WTC11 (cell line): ENCODE data around the gene FOXJ3. TPM values are rescaled to one million over a fixed set of nuclear protein-coding genes. Genes with fewer than 3 reads are reported as not detected.
A peak's percentile ranks its signal among the peaks of the same experiment; 100 is the strongest.

ENCODE experiments used
- ATAC-seq: fragments of 200-7000 bp; cut with Tn5 transposase; 2 replicates; pipeline ENCODE4 v1.10.0; 2021; ENCODE audit warnings: mild to moderate bottlenecking, moderate library complexity
- CTCF ChIA-PET: fragments of 300-600 bp; sonication (Branson Sonifier 250); formaldehyde crosslinking; loops from one replicate; lab custom pipeline; 2021; ENCODE audit warnings: antibody characterized with exemption; lab: Charles Lee
- POLR2A ChIA-PET: fragments of 350-600 bp; sonication (Branson Sonifier 250); formaldehyde crosslinking; loops from one replicate; lab custom pipeline; 2021; ENCODE audit warnings: antibody characterized with exemption; lab: Charles Lee
- DNase-seq: peaks from one replicate; pipeline ENCODE4 v3.0.0; 2021; ENCODE audit warnings: low spot score
- H3K27ac Mint-ChIP-seq: 2 replicates; pipeline ENCODE4 v1.8.0; 2021; ENCODE audit warnings: mixed read lengths
- H3K27me3 Mint-ChIP-seq: 2 replicates; pipeline ENCODE4 v1.8.0; 2021; ENCODE audit warnings: low read depth, mild to moderate bottlenecking, moderate library complexity, mixed read lengths
- H3K36me3 Mint-ChIP-seq: 2 replicates; pipeline ENCODE4 v1.8.0; 2021; ENCODE audit warnings: mixed read lengths
- H3K4me1 Mint-ChIP-seq: 2 replicates; pipeline ENCODE4 v1.8.0; 2022; ENCODE audit warnings: mixed read lengths
- H3K4me3 Mint-ChIP-seq: 2 replicates; pipeline ENCODE4 v1.8.0; 2021; ENCODE audit warnings: mild to moderate bottlenecking, moderate library complexity, mixed read lengths
- H3K9me3 Mint-ChIP-seq: 2 replicates; pipeline ENCODE4 v1.8.0; 2021; ENCODE audit warnings: mixed read lengths
- ATF1 ChIP-seq: sonication (generic); formaldehyde crosslinking; IDR thresholded peaks from 2 replicates; pipeline ENCODE4 v1.8.1; 2023; ENCODE audit warnings: mild to moderate bottlenecking, moderate library complexity, missing genetic modification reagents
- ELF4 ChIP-seq: sonication (generic); formaldehyde crosslinking; IDR thresholded peaks from 2 replicates; pipeline ENCODE4 v1.8.1; 2022; ENCODE audit warnings: low read depth, mild to moderate bottlenecking, moderate library complexity, missing genetic modification reagents
- KAT7 ChIP-seq: sonication (generic); formaldehyde crosslinking; IDR thresholded peaks from 2 replicates; pipeline ENCODE4 v1.8.1; 2023; ENCODE audit warnings: missing genetic modification reagents, mild to moderate bottlenecking, borderline replicate concordance
- MXD4 ChIP-seq: fragments of 250-450 bp; sonication (Bioruptor Pico); IDR thresholded peaks from 2 replicates; pipeline ENCODE4 v1.8.0; 2021; ENCODE audit warnings: mild to moderate bottlenecking, moderate library complexity, borderline replicate concordance
- MYBL2 ChIP-seq: sonication (generic); formaldehyde crosslinking; IDR thresholded peaks from 2 replicates; pipeline ENCODE4 v1.8.1; 2023; ENCODE audit warnings: mild to moderate bottlenecking, moderate library complexity, missing genetic modification reagents
- PREB ChIP-seq: sonication (generic); formaldehyde crosslinking; IDR thresholded peaks from 2 replicates; pipeline ENCODE4 v1.8.1; 2022; ENCODE audit warnings: mild to moderate bottlenecking, missing genetic modification reagents, moderate library complexity, borderline replicate concordance
- SMAD3 ChIP-seq: sonication (generic); formaldehyde crosslinking; IDR thresholded peaks from 2 replicates; pipeline ENCODE4 v1.8.0; 2022; ENCODE audit warnings: missing genetic modification reagents, mild to moderate bottlenecking, borderline replicate concordance
- TP53 ChIP-seq: sonication (generic); formaldehyde crosslinking; IDR thresholded peaks from 2 replicates; pipeline ENCODE4 v1.8.1; 2023; ENCODE audit warnings: mild to moderate bottlenecking, missing genetic modification reagents
- ZNF416 ChIP-seq: fragments of 250-450 bp; sonication (Bioruptor Pico); IDR thresholded peaks from 2 replicates; pipeline ENCODE4 v1.9.0; 2021; ENCODE audit warnings: mild to moderate bottlenecking, inconsistent platforms
- total RNA-seq: library from RNA; stranded (reverse); gene quantifications from 3 replicates; pipeline ENCODE4 v1.2.3, GENCODE V29; 2021
- TF ChIP-seq, protein P1 (sequence below): sonication (generic); formaldehyde crosslinking; IDR thresholded peaks from 2 replicates; pipeline ENCODE4 v1.8.0; 2022; ENCODE audit warnings: missing genetic modification reagents
- TF ChIP-seq, protein P2 (sequence below): sonication (generic); formaldehyde crosslinking; IDR thresholded peaks from 2 replicates; pipeline ENCODE4 v1.8.1; 2023; ENCODE audit warnings: mild to moderate bottlenecking, missing genetic modification reagents
- TF ChIP-seq, protein P3 (sequence below): sonication (generic); formaldehyde crosslinking; IDR thresholded peaks from 2 replicates; pipeline ENCODE4 v1.8.1; 2023; ENCODE audit warnings: mild to moderate bottlenecking, moderate library complexity, missing genetic modification reagents

The FOXJ3 gene
- total RNA-seq, 1 experiment from 2014 or later, result 43.3 TPM

DNA sequence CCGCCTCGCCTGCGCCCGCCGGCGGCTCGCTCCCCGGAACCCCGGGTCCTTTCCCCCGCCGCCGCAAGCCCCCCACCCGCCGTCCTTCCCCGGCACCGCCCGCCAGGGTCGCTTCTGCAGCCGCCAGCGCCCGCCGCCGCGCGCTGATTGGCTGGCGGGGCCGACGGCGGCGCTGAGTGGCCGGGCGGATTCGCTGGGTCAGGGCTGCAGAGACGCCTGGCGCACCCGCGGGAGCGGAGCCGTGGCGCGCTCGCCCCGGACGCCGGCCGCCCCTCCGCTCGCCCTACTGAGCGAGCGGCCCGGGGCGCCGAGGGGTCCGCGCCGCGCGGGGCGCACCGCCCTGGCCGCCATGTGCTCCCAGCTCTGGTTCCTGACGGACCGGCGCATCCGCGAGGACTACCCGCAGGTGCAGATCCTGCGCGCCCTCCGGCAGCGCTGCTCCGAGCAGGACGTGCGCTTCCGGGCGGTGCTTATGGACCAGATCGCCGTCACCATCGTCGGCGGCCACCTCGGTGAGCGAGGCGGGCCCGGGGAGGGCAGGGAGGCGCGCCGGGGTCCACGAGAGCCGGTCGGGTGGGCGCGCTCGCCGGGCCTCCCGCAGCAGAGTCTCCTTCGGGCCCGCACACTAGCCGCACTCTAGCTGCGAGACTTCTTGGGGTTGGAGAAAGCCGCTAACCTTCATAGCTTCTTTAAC lies 45.7 kb upstream of the FOXJ3 start, which contains the start of gene RIMKLA (continued):
- TF ChIP-seq KAT7 (CRISPR knock-in tag) (0 out of 2 replicates have a peak, but pooled peaks have one; percentile 37), ATF1 (CRISPR knock-in tag) (no peak)
- TF ChIP-seq, all 79 proteins: peak for 8

DNA sequence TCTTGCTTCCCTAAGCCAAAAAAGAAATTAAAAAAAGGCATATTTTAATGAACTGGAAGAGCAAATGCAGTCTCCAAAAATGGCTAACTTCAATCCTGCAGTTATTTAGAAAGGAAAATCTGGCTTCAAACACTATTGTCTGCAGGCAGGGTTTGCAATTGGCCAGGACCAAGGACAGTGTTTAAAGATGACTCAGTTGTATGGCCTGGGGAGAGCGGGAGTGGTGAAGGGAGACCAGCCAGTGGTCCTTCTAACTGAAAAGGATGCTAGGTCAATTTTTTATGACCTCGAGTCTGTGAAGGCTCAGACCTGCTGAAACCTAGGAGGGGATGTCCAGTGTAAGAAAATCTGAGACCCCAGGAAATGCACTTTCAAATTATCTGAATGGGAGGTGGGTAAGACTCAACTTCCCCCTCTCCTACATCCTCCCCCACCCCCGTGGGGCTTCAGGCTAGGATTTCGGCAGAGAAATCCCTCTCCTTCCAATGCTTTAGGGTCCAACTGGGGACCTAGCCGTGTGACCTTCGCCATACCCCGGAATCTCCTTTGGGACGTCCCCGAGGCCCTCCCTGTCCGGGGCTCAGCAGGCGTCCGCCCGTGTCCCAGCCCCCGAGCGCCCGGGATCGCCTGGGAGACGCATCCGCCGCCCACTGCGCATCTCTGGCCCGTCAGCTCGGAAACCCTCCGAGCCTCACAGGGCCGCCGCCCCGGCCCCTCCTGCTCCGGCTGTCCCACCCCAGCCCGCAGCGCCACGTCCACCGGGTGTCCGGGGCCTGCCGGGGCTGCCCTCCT lies 45.0 kb upstream of the FOXJ3 start:
- CTCF ChIA-PET, result no interaction called here

GRCh38 chr1:42372796-42373195 lies 37.8 kb upstream of the FOXJ3 start:
- Mint-ChIP-seq H3K4me3 (no peak overlapping the region), H3K27ac (no peak overlapping the region), H3K27me3 (peaks cover 44% of the 10 kb centered on the region), H3K36me3 (no peaks in the 10 kb centered on the region), H3K4me1 (no peaks in the 10 kb centered on the region), H3K9me3 (no peaks in the 10 kb centered on the region)
- TF ChIP-seq PREB (CRISPR knock-in tag) (no peak), TP53 (no peak), ZNF416 (no peak)
- TF ChIP-seq, protein P1, sequence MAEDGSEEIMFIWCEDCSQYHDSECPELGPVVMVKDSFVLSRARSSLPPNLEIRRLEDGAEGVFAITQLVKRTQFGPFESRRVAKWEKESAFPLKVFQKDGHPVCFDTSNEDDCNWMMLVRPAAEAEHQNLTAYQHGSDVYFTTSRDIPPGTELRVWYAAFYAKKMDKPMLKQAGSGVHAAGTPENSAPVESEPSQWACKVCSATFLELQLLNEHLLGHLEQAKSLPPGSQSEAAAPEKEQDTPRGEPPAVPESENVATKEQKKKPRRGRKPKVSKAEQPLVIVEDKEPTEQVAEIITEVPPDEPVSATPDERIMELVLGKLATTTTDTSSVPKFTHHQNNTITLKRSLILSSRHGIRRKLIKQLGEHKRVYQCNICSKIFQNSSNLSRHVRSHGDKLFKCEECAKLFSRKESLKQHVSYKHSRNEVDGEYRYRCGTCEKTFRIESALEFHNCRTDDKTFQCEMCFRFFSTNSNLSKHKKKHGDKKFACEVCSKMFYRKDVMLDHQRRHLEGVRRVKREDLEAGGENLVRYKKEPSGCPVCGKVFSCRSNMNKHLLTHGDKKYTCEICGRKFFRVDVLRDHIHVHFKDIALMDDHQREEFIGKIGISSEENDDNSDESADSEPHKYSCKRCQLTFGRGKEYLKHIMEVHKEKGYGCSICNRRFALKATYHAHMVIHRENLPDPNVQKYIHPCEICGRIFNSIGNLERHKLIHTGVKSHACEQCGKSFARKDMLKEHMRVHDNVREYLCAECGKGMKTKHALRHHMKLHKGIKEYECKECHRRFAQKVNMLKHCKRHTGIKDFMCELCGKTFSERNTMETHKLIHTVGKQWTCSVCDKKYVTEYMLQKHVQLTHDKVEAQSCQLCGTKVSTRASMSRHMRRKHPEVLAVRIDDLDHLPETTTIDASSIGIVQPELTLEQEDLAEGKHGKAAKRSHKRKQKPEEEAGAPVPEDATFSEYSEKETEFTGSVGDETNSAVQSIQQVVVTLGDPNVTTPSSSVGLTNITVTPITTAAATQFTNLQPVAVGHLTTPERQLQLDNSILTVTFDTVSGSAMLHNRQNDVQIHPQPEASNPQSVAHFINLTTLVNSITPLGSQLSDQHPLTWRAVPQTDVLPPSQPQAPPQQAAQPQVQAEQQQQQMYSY (CRISPR knock-in tag), result no peak
- TF ChIP-seq, protein P2, sequence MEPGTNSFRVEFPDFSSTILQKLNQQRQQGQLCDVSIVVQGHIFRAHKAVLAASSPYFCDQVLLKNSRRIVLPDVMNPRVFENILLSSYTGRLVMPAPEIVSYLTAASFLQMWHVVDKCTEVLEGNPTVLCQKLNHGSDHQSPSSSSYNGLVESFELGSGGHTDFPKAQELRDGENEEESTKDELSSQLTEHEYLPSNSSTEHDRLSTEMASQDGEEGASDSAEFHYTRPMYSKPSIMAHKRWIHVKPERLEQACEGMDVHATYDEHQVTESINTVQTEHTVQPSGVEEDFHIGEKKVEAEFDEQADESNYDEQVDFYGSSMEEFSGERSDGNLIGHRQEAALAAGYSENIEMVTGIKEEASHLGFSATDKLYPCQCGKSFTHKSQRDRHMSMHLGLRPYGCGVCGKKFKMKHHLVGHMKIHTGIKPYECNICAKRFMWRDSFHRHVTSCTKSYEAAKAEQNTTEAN (CRISPR knock-in tag), result no peak
- ChIA-PET POLR2A (no interaction called here), CTCF (no interaction called here)
- ATAC-seq (no peak), DNase-seq (no peak)

More for the DNA sequence above, 45.0 kb upstream of the FOXJ3 start:
- DNase-seq, result peak; percentile 17
- Mint-ChIP-seq H3K4me3 (peak overlapping the region; percentile 79), H3K36me3 (no peaks in the 10 kb centered on the region), H3K27me3 (peaks cover 61% of the 10 kb centered on the region), H3K27ac (no peak overlapping the region), H3K4me1 (peaks cover 16% of the 10 kb centered on the region), H3K9me3 (no peaks in the 10 kb centered on the region)
- POLR2A ChIA-PET, result no interaction called here
- TF ChIP-seq SMAD3 (CRISPR knock-in tag), result no peak
- TF ChIP-seq MYBL2 (CRISPR knock-in tag), result no peak
- TF ChIP-seq, protein P3, sequence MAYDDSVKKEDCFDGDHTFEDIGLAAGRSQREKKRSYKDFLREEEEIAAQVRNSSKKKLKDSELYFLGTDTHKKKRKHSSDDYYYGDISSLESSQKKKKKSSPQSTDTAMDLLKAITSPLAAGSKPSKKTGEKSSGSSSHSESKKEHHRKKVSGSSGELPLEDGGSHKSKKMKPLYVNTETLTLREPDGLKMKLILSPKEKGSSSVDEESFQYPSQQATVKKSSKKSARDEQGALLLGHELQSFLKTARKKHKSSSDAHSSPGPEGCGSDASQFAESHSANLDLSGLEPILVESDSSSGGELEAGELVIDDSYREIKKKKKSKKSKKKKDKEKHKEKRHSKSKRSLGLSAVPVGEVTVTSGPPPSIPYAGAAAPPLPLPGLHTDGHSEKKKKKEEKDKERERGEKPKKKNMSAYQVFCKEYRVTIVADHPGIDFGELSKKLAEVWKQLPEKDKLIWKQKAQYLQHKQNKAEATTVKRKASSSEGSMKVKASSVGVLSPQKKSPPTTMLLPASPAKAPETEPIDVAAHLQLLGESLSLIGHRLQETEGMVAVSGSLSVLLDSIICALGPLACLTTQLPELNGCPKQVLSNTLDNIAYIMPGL, result peak; percentile 11; the same call in 1 of the 2 replicates
- TF ChIP-seq MXD4 (CRISPR knock-in tag), result no peak
- no peak for TF ChIP-seq ELF4 (CRISPR knock-in tag)
- ATAC-seq, result peak; percentile 69
